ENCODE results near the gene TRMU.

The TRMU gene

GRCh38 chr22:46371623-46372226 is 36.2 kb downstream of the TRMU start:
- no peak for DNase-seq

DNA sequence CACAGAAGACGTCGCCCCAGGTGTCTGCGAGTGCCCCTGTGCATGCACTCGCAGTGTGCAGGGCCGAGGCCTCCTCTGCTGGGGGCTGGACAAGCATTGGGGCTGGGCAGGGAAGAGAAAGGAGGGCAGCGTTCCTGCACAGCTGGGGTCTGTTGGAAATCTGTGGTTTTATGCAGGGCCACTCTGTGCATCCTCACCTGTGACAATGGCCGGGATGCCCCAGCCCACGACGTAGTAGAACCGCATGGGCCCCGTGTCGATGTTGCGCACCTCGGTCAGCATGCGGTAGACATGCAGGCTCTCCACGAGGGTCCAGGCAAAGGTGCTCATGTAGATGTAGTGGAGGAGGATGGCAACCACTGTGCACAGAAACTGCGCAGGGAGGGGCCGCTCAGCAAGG is 37.2 kb downstream of the TRMU start:
- DNase-seq = no peak

DNA sequence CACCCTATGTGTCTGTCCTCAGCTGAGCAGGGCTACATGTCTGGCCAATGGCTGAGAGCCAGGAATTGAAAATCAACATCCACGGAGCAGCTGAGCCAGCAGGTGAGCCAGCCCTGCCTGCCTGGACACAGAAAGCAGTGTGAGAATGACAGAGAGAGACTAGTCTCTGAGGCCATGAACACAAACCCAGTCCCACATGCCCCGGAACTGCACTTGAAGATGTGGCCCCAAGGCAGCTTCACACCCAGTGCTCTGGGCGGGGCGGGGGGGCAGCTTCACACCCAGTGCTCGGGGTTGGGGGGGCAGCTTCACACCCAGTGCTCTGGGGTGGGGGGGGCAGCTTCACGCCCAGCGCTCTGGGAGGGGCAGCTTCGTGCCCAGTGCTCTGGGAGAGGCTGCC is 37.6 kb downstream of the TRMU start:
- peak; percentile 51 for DNase-seq

DNA sequence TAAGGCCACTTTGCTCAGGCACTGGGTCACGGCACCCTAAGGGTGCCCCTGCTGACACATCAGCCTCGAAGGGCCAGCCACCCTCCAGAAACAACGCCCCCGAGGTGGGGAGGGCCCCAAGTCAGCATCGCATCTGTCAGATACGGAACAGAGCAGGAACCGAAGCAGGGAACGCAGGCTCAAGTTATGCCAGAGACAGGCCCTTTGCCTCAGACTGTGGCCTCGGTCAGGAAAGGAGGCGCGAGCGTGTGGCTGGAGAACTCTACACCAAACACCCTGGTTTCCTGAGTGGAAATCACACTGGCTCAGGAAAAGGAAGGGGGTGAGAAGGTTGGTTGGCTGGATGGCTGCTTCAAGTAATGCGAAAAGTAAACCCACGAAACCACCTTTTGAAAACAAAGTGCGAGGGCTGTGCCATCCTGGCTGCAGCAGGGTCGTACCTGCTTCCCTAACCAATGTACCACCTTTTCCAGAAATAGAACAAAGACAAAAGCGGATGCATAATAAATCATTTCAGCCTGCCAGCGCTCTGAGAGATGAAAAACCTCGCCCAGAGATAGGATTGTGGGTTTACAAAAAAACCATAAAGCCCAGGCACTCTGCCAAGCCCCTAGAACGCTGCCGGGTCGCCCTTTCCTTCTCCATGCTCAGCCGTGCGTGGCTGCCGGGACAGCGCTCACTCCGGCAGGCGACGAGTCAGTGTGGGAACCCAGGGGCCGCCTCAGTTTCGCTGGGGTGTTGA is 38.6 kb downstream of the TRMU start:
- peak; percentile 39 for DNase-seq

DNA sequence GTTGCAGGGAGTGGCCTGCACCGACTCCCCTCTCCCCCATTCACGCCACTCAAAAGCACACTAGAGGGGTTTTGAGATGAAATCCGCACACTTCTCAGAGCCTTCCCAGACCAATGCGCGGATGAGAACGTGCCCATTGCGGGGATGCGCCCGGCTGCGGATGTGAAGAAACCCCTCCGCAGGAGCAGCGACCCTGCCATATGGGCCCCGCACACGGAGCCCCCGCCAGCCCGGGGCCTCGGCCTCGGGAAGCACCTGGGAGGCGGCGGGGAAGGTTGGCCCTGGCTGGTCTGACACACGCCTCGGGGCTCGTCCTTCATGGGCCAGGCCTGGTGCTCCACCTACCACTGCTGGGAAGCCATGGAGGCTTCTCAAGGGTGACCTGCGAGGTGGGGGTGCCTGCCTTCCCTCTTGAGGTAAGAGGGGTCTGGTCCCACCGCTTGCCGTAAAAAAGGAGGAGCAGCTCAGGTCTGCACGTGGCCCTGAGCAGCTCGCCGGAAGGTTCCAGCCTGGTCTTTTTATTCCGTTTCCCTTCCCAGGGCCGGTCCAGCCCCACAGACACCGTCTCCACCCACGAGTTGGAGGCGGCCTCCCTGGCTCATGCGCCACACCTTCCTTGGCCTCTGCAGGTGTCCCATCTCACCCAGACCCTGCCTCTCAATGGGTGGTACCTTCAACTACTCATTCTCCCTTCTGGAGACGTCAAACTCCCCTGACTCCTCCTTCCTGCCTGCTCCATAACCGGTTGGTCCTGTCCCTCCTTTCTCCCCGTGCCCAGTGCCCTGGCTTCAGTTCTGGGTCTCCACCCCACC is 39.4 kb downstream of the TRMU start:
- no peak for DNase-seq

- no peak for DNase-seq
Measured at GRCh38 chr22:46376111-46376510, 40.6 kb downstream of the TRMU start.

DNA sequence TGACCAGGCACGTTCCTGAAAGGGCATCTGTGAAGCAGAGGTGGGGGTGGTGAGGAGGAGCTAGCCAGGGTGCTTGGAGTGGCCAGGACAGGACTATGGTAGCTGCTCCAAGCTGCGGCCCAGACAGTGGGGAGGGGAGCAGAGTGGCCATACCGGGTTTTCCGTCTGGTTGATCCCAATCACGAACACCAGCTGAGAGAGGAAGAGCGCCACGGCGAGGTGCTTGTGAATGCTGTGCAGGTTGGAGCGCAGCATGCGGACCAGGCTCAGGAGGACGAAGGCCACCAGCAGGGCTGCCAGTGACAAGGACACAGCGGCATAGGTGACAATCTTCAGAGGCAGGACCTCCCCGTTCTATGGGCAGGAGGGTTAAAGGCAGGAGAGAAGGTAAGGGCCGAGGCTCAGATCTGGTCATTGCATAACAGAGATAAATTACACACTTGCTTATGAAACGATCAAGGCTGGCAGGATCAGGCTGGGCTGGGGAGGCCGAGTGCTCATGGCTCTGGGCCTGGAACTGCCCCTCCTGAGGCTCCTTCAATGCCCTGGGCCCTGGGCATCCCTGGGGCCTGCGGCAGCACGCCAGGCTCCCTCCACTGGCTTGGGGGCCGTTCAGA is 41.5 kb downstream of the TRMU start:
- DNase-seq = no peak

DNA sequence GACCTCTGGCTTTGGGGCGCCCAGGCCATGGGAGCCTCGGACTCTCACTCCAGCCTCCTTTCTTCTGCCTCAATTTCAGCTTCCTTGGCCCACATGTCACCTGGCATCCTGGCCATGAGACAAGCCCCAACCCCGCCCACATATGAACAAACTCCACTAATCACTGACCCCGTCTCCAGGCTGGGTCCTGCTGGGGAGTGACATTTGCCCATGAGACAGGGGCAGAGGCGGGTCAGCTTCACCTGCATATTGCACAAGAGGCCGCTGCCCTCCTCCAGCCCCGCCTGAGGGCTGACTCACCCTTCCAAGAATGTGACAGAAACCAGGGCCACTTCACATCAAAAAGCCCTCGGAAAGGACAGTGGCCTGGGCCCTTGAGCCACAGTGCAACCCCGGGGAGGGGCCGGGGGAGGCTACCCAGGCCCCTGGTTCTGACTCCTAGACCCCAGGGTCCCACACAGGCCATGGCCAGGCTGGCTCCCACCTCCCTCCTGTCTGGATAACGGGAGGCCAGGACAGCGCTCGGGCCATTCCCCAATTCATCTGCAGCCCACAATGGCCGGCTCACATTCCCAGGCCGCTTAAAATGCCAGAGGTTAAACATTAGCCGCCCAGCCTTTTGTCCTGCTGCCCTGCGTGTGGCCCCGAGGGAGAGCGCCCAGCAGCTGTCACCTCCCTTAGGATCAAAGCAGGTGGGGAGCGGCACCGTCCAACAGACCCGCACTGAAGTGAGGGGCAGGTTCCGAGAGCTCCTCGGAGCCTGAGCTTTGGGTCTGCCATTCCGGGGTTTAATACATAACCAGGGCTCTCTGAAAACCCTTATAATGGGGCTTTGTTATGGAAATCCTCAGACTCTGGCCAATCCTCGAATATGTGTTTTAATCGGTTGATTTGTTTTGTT is 42.3 kb downstream of the TRMU start:
- no peak for DNase-seq

DNA sequence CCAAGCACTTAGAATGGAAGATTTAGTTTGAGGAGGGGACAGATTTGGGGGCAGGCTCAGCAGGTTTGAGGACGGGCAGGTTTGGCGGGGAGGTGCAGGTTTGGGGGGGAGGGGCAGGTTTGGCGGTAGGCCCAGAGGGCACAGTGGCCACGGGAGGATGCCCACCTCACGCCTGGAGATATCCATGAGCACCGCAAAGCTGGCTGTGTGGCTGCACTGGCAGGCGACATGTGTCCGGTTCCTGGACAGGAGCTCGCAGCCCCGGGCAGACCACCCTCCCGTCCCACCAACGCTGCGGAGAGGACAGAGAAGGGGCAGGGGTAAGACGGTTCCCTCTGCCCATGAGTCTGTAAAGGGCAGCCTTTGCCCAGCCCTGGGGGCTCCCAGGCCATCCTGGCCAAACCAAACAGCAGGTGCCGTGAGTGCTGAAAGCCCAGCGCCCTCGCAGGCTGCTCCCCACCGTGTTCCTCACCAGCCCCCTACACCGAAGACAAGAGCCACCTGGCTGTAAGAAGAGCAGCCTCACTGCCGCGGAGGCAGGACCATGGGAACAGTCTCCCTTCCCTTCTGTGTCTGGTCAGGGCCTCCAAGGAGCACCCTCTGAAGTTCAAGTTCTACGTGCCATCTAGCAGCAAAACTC is 43.0 kb downstream of the TRMU start:
- no peak for DNase-seq

GRCh38 chr22:46379066-46379930 is 43.8 kb downstream of the TRMU start:
- no peak for DNase-seq

DNA sequence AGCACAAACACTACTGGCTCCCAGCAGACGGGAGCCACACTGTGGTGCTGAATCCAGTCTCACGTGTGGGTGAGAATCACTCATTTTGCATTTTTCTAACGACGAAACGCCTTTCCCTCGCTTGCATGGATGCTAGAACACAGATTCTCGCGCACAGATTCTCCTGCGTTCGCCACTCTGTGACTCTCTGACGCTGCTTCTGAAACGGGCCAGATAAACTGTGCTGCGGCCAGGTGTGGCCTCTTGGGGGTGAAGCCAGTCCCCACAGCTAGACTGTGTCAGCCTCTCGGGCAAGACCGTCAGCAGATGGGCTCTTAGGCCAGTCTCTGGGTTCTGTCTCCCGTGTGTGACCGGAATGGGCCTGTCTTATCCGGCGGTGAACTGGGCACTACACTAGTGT is 44.6 kb downstream of the TRMU start:
- DNase-seq = no peak

GRCh38 chr22:46380581-46380980 is 45.1 kb downstream of the TRMU start:
- DNase-seq = no peak

DNA sequence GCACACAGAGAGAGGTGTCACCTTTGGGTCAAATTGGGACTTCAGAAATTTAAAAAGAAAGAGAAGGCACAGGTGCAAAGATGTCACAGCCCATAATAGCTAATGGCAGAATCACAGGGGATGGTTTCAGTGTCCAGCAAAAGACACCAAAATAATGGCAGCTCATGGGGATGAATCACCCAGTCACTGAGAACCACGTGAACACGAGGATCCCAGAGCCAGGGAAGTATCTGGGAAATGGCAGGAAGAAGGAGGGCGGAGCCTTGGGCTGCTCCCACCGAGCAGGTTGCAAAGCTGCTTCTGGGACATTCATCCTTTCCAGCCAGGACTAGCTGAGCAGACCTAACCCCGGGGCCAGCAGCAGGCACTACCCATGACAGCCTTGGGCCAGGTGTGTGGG is 45.6 kb downstream of the TRMU start:
- DNase-seq = no peak

DNA sequence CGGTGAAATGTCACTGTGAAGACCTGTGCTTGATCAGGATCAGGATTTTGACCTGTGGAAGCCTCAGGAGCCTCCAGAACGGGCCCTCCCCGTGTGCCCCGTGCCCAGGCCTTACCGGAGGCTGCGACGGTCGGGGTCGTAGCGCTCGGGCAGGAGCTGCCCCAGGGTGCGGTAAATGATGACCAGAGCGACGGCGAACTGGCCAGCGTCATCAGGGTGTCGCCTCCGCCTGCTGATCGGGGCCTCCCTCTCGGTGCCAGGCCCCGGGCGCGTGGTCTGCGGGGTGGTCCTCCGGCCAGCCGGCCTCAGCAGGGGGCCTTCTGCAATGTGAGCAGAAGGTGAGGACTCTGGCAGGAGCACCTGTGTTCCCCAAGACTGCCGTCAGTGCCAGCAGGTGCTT is 46.2 kb downstream of the TRMU start:
- DNase-seq = no peak

- DNase-seq = no peak
Measured at GRCh38 chr22:46382524-46382923, 47.0 kb downstream of the TRMU start.

- no peak for DNase-seq
Measured at GRCh38 chr22:46386312-46386711, 50.8 kb downstream of the TRMU start.

GRCh38 chr22:46387748-46388147 is 52.2 kb downstream of the TRMU start:
- DNase-seq = no peak

DNA sequence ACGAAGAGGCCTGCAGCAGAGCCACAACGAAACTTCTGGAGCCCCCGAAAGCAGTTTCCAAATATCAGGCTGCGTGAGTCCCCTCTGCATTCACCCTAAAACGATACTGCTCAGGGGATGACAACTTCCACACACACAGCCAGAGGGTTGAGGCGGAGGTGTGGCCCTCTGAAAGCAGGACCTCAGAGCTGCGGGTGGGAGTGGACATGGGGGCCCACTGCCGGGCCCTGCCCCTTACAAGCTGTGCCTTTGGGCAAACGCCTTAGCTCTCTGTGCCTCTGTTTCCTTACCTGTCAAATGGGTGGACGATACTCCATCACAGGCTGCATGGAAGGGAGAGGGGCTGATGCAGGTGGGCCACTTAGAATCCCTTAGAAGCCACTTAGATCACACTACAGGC is 53.1 kb downstream of the TRMU start:
- DNase-seq = no peak

- no peak for DNase-seq
Measured at GRCh38 chr22:46389081-46389480, 53.6 kb downstream of the TRMU start.

DNA sequence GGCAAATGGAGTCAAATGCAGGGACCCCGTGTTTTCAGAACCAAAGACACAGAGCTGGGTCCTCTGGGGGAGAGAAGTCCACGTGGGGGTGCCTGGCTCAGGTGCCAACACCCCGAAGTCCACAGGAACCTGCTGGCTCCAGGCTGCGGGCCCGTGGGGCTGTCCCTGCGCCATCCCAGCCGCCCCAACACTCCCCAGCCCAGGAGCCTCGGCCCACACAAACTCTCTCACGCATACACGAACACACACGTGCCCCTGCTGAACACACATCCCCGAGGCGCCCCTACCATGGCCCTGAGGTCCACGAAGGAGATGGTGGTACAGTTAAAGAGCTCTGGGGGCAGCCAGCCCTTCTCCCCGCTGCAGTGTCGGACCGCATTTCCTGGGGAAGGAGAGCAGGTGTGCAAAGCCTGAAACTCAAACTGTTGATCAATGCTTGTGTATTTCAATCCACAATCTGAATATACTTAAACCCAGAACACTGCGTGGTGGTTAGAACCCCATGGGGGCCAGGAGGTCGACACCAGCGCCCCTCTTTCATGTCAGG is 54.7 kb downstream of the TRMU start:
- DNase-seq = no peak

Data from CD4-positive, alpha-beta T cell treated with Interleukin-21 for 1 hour (primary cell).